Stimulated activated CD8-positive, alpha-beta memory T cell treated with anti-CD3 and anti-CD28 coated beads, Interleukin-12 subunit alpha, Interleukin-12 subunit beta, amount 100 ng/mL, for 1 hour (primary cell): ENCODE results near the gene COX10.

Source experiments
- DNase-seq: peaks from one replicate; pipeline ENCODE4 v3.0.0-alpha.2; 2020; ENCODE audit warnings: low read depth

COX10 gene

DNA sequence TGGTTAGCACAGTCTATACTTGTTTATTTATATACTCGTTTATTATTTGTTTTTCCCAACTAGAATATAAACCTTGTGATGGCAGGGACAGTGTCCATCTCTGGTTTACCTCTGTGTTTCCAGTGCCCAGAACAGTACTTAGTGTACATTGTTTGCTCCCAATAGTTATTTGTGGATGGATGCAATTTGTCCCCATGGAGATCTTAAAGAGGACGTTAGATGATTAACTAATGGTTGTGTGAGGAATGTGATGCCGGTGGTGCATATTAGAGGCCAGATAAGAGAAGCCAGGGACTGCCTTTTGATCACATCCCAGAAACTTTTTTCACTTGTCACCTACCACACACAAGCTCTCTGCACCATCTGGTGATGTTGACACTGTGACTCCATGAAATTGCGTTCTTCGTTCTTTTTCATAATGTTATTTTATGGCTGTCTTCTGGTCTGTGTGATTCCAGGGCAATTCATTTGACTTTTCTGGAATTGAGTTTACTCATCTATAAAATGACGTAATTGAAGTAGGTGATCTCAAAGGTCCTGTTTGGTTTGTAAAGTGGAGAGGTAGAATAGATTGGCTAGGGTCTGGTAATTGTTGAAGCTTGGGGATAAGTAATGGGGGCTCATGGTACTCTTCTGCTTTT, 1.2 kb downstream of the COX10 start:
- no peak for DNase-seq

DNA sequence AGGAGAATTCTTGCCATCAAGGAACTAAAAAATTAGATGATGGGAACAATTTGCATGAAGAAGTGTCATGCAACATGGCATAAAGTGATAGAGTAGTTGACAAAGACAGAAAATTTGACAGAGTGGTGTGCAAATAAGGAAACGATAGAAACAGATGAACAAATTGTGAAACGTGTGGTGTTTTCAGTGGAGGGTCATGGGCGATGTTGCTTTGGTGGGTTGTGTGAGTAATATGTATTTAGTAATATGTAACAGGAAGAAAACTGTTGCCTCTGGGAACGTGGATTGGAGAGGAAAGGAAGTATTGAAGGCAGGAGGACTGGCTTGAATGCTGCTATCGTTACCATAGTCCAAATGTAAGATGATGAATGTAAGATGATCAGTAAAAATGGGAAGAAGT, 3.6 kb downstream of the COX10 start:
- DNase-seq, result no peak

GRCh38 chr17:14078027-14078426, 8.7 kb downstream of the COX10 start:
- DNase-seq, result no peak

GRCh38 chr17:14080847-14081251, 11.5 kb downstream of the COX10 start:
- DNase-seq, result no peak

DNA sequence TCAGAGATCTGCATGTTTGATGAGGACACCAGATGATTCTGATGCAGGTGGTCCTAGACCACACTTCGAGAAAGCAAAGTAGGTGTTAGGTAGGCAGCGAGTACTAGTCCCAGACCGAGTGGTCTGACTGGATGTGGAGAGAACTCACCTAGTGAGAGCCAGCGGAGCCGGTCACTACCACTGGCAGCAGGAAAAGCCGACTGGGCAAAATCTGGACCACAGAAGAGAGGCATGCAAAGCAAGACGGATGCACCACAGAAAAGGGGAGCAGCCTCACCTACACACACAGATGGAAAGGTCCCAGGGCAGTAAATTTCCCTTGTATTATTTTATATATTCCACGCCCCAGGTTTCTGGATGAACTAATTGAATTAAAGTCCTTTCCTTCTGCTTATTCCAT, 13.5 kb downstream of the COX10 start:
- no peak for DNase-seq

DNA sequence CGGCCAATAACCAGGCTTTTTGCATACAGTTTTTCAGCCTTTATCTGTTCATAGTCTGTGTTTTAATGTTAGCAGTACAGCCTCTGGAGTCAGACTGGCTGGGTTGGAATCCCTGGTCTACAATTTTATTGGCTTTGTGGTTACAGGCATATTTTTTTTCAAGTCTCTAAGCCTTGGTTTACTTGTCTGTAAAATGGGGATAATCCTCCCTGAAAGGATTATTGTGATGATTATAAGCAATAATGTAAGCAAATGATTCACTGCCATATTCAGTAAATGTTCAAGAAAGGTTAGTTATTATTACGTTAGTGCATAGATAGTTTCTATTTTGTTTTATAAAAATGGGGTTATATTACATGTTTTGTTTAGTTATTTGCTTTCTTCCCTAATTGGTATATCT, 15.7 kb downstream of the COX10 start:
- DNase-seq, result no peak

DNA sequence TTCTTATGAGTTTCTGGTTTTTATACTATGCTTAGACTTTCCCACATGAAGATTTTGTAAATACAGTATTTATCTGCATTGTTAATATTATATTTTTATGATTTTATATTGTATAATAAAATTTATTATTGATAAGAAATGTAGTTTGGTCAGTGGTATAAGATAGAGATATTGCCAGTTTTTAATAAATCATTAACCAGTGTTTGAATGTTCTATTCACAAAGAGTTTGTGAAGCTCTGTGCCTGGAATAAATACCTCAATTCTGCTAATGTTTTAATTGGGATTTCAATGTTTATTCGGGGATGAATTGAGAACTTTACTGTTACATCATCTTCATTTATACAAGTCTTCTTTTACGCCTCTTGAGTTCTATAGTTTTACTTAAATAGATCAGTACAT, 16.9 kb downstream of the COX10 start:
- no peak for DNase-seq

DNA sequence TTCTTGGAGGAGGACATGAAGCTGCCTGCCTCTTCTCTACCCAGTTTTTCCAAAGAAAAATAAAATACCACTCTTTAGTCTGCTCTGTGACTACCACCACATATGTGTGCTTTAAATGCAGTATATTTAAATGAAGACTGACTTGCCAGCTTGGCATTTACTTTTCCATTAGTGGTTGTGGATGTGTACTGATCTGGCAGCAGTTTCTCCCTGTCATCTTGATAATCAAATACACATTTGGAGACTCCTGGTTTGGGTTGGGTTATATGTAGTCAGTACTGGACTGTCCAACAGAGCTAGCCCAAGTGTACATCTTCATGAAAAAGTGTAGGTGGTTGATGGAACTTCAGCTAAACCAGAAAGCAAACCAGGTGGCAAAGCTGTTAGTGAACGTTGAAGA, 19.9 kb downstream of the COX10 start:
- DNase-seq, result no peak

- DNase-seq, result no peak
Observed at GRCh38 chr17:14091367-14091766, 22.1 kb downstream of the COX10 start.

GRCh38 chr17:14092808-14093207, 23.5 kb downstream of the COX10 start:
- no peak for DNase-seq

DNA sequence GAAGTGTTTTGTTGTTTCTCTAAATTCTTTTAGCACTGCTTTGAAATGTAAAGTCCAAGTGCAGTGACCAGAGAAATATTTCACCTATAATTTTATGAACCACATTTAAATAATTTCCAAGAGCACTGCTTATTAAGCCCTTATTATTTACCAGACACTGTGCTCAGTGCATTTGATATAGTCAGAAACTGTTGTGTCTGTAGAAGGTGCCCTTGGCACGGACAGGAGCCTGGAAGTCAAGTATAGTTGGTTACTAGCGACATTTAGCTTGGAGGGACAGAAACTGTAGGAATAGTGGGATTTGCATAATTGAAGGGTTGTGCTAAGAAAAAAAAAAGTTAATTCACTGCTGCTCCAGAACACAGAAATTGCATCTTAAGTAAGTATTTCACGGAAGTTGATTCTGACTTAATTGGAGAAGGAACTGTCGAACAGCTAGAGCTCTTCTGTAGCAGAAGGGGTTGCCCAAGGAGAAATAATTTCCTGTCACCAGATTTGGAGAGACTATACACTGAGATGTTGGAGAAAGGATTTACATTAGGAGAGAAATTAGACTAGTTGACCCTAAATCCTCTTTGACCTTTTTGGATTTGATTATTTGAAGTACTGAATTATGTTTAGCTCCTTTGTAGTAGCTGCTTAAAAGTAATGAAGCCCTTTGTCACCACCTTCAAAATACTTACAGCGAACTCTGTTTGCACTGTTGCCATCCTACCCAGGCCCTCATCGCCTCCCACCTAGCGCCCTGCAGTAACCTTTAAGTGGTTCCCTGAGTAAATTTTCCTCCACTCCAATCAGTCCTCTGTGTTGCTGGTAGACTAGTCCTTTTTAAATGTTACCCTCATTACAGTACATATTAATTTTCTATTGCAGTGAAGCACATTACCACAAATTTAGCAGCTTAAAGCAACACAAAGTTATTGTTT, 25.6 kb downstream of the COX10 start:
- DNase-seq, result no peak

DNA sequence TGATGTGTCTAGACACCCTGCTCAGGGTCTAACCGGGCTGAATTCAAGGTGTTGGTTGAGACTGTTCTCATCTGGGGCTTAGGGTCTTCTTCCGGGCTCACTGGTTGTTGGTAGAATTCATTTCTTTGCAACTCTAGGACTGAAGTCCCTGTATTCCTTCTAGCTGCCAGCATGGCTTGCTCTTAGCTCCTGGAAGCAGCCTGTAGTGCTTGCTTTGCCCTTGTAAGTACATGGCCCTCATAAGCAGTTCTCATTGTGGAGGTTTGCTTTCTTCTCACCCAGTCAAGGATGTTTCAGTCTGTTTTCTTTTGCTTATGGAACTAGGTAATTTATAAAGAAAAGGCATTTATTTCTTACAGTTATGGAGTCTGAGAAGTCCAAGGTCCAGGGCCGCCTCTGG, 26.3 kb downstream of the COX10 start:
- no peak for DNase-seq

- DNase-seq, result no peak
Observed at GRCh38 chr17:14098246-14098645, 28.9 kb downstream of the COX10 start.

DNA sequence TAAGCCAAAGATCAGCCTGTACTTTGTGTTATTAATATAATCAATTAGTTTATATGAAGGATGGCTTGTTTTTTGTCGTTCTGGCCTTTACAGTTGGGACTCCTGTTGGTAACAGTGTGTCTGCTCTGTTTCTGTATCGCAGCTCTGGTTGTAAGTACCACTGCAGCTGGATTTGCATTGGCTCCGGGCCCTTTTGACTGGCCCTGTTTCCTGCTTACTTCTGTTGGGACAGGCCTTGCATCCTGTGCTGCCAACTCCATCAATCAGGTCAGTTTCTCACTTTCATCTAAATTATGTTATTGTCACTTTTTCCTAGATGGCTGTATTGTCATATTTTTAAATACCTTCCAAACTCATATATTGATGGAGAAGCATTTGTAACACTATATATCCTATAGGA, 32.7 kb downstream of the COX10 start:
- DNase-seq, result no peak

DNA sequence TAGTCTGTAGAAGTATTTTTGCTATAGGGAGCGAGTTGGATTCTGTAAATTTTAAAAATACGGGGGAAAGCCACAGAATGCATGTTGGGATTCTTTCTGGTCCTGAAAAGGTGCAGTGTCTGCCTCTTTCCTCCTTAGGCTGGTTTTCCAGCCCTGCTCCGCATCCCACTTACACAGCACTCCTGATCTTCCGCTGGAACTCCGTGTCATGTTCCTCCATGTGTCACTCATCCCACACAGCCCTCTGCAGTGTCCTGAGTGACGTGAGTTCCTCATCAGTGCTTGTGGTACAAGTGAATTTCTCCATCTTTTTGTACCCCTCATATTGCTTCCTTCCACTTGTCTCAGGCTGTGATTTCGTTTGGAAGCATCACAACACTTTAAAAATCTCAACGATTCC, 34.5 kb downstream of the COX10 start:
- DNase-seq, result no peak

DNA sequence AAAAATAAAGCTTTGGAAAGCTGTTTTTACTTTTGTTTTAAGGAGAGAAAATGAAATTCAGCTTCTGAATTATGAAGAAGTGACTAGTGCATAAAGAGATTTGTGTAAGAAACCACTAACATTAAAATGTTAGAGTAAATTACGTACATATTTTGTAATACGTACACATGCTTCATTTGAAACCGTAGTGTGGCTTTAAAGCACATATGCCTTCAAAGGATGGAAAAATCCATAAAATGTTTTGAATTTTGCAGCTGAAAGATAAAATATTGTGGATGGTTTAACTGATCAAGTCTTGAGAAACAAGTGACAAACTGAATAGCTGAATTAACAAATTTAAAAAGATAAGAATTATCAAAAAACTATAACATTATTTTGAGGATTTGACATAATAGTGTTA, 35.4 kb downstream of the COX10 start:
- no peak for DNase-seq

- DNase-seq, result no peak
Observed at GRCh38 chr17:14107889-14108288, 38.6 kb downstream of the COX10 start.

DNA sequence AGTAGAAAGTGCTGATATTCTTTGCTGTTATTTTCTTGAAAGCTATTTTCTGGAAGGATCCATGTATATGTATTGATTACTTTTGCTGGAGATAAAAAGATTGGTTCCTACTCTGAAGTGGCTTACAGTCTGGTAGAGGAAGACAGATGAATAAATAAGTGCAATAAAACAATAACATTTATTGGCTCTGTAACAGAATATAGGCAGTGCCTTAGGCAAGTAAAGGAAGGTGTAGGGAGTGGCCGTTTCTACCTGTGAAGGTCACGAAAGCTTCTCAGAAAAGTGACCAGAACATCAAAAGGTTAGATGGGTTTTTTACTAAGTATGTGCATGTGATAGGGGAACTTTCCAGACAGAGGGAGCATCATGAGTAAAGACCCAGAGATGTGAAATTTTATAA, 43.1 kb downstream of the COX10 start:
- no peak for DNase-seq

GRCh38 chr17:14113137-14113536, 43.8 kb downstream of the COX10 start:
- DNase-seq, result no peak

DNA sequence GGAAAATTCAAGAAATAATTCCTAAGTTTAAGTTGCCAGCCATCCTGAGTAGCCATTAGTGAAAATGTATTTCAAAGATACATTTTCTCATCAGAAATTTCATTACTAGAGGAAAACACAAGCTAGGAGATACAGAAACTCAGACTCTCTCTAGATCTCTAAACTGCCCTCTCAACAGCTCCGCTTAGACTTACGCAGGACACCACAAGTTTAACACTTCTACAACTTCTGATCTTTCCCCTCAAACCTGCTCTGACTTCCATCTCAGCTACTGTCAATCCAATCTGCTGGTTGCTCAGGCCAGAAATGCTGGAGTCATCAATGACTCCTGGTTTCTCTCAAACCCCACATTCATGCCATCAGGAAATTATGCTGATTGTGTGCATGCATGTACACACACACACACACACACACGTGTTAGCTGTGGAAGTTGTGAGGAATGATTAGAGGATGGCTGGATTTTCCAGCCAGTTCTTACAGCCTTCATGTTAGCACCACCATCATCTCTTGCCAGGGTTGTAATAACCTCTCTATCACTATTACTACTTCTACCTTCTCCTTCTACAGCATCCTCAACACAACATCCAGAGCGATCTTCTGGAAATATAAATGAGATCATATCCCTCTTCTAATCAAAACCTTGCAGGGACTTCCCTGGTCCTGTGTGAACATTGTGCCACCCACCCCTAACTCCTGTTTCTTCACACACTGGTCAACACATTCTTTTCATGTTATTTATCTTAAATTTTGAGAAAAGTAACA, 47.1 kb downstream of the COX10 start:
- no peak for DNase-seq

DNA sequence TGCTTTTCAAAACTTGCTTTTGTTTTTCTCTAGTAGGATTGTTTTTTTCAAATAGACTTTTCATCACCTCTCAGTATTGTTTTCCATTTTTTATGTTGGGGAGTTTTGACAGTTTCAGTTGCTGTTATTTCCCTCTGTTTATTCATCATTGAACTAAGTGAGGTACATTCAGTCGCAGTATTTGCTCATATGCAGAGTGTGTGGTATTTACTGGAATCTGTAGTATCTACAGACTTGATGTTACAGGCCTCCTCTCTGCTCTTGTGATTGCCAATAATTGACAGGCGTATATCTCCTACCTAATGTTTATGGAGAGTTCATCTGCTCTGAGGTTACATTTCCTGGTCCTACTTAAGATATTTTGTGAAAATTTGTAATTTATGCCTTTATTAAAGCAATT, 49.6 kb downstream of the COX10 start:
- DNase-seq, result no peak

DNA sequence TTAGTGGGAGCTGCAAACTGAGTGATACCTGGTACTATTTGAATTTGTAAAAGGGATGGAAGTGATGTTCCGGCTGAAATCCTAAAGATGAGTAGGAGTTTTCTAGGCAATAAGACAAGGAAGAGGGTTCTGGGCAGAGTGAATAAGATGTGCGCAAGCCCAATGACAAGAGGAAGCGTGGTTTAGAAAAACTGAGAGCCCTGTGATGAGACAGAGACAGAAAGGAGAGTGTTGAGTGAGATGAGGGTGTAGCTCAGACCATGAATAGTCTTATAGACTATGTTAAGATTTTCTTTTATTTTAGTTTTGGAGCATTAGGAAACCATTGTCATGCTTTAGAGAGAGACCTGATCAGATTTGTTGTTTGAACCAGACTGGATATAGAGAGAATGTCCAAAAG, 50.2 kb downstream of the COX10 start:
- no peak for DNase-seq

DNA sequence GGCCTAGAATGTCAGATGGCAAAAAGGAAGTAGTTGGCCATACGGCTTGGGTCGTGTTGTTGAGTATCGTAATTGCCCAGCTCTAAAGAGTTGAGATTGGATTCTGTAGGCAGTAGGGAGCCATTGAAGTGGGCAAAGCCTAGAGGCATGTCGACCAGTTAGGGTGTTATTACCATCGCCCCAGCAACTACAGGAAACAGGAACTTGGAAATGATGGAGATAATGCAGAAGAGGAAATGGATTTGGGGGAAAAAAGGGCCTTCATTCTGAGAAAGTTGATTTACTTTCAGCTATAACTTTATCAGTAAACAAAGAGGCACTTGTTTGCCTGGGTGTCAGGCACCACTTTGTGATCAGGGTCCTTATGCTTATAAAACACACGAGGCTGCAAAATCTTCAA, 52.6 kb downstream of the COX10 start:
- DNase-seq, result no peak
